Endothelial cell of umbilical vein (primary cell): ENCODE measurements around the gene ZGLP1. TPM values are rescaled to one million over a fixed set of nuclear protein-coding genes. Genes with fewer than 3 reads are reported as not detected.

Experiments
- BruUV-seq: library from RNA; stranded (reverse); fragments of 400-500 nt; replicated peaks from 2 replicates; lab custom pipeline; 2021; lab: Mats Ljungman, UMichigan
- CTCF ChIA-PET: fragments of 300-600, 350-600 bp; sonication (Branson Sonifier 250); formaldehyde crosslinking; loops from one replicate; lab custom pipeline; 2021; ENCODE audit warnings: antibody characterized with exemption, inconsistent platforms; lab: Charles Lee
- POLR2A ChIA-PET: fragments of 300-600, 350-600 bp; sonication (Branson Sonifier 250); formaldehyde crosslinking; loops from one replicate; lab custom pipeline; 2021; ENCODE audit warnings: antibody characterized with exemption, inconsistent platforms; lab: Charles Lee
- DNase-seq: peaks from one replicate; pipeline ENCODE4 v3.0.0-alpha.2; 2011; ENCODE audit warnings: low read depth, low spot score
- FAIRE-seq: peaks from 2 replicates; lab custom pipeline; 2011; peaks lifted over from hg19 to GRCh38; lab: Jason Lieb, UNC
- H2AFZ ChIP-seq: 2 replicates; pipeline ENCODE4 v1.6.0; 2012; ENCODE audit warnings: low read depth, low read length, control low read depth, inconsistent platforms
- H3K27ac ChIP-seq: 2 replicates; pipeline ENCODE4 v1.5.1; 2011; ENCODE audit warnings: low read depth, mild to moderate bottlenecking, control low read depth, low read length, moderate library complexity; ENCODE audit not compliant: insufficient read depth
- H3K27me3 ChIP-seq, 2 experiments: 2 replicates each; pipeline versions ENCODE4 v1.6.0 to v1.6.1; 2011; ENCODE audit warnings: low read length in 2 of 2, mixed read lengths in 1 of 2; ENCODE audit not compliant: control insufficient read depth in 2 of 2, insufficient read depth in 2 of 2
- H3K36me3 ChIP-seq, 2 experiments: 2 replicates in 1 of 2; 3 replicates in 1 of 2; pipeline ENCODE4 v1.5.1; 2011; ENCODE audit warnings: low read length in 2 of 2, mild to moderate bottlenecking in 1 of 2, moderate library complexity in 1 of 2; ENCODE audit not compliant: control insufficient read depth in 2 of 2, insufficient read depth in 2 of 2; ENCODE audit errors: extremely low read depth in 1 of 2
- H3K4me1 ChIP-seq: 3 replicates; pipeline ENCODE4 v1.5.1; 2011; ENCODE audit warnings: mild to moderate bottlenecking, low read length; ENCODE audit not compliant: control insufficient read depth, insufficient read depth; ENCODE audit errors: extremely low read depth
- H3K4me2 ChIP-seq: 2 replicates; pipeline ENCODE4 v1.6.1; 2011; ENCODE audit warnings: low read length, control low read depth, mixed read lengths; ENCODE audit not compliant: insufficient read depth
- H3K4me3 ChIP-seq, 3 experiments: fragments of 200-600 bp in 1 of 3; sonication (generic), shearing (Covaris generic) in 1 of 3; replicated peaks in 1 of 3; 2 replicates each; pipeline ENCODE4 v1.5.1; 2011 to 2016; ENCODE audit warnings: control low read depth in 3 of 3, low read length in 3 of 3, mild to moderate bottlenecking in 2 of 3, inconsistent platforms in 1 of 3, low read depth in 1 of 3, moderate library complexity in 1 of 3; ENCODE audit not compliant: insufficient read depth in 1 of 3
- H3K79me2 ChIP-seq: 2 replicates; pipeline ENCODE4 v1.6.0; 2012; ENCODE audit warnings: low read length, inconsistent platforms; ENCODE audit not compliant: control insufficient read depth, insufficient read depth
- H3K9ac ChIP-seq: replicated peaks from 2 replicates; pipeline ENCODE3; 2011; ENCODE audit warnings: low read length, control low read depth; ENCODE audit not compliant: insufficient read depth; ENCODE audit errors: extremely low read depth
- H3K9me1 ChIP-seq: replicated peaks from 3 replicates; pipeline ENCODE4 v1.6.0; 2011; ENCODE audit warnings: mild to moderate bottlenecking, low read length; ENCODE audit not compliant: control insufficient read depth, insufficient read depth; ENCODE audit errors: extremely low read depth
- H3K9me3 ChIP-seq: replicated peaks from 2 replicates; pipeline ENCODE4 v1.5.1; 2012; ENCODE audit warnings: low read length, inconsistent platforms; ENCODE audit not compliant: control insufficient read depth, insufficient read depth
- H4K20me1 ChIP-seq: replicated peaks from 2 replicates; pipeline ENCODE3; 2011; ENCODE audit warnings: mild to moderate bottlenecking, low read length; ENCODE audit not compliant: control insufficient read depth, insufficient read depth; ENCODE audit errors: extremely low read depth
- CTCF ChIP-seq, 2 donors: IDR thresholded peaks; 1 replicate in 1 of 2; 2 replicates in 1 of 2; pipeline ENCODE4 v1.5.1; 2011; ENCODE audit warnings: low read length in 2 of 2, mild to moderate bottlenecking in 2 of 2, moderate library complexity in 2 of 2, control low read depth in 1 of 2, inconsistent platforms in 1 of 2, low read depth in 1 of 2; ENCODE audit not compliant: insufficient read depth in 1 of 2; ENCODE audit errors: extremely low read depth in 1 of 2
- EZH2 ChIP-seq: IDR thresholded peaks from 2 replicates; pipeline ENCODE4 v1.6.1; 2012; ENCODE audit warnings: borderline replicate concordance, low read depth, mild to moderate bottlenecking, moderate library complexity, low read length, inconsistent platforms; ENCODE audit not compliant: severe bottlenecking
- FOS ChIP-seq: IDR thresholded peaks from 2 replicates; pipeline ENCODE4 v1.6.1; 2011; ENCODE audit warnings: mild to moderate bottlenecking, low read length, moderate library complexity, borderline replicate concordance; ENCODE audit not compliant: insufficient read depth
- GATA2 ChIP-seq: IDR thresholded peaks from 2 replicates; pipeline ENCODE4 v1.7.0; 2011; ENCODE audit warnings: low read depth, mild to moderate bottlenecking, moderate library complexity, mixed read lengths, low read length; ENCODE audit not compliant: insufficient read length, insufficient read depth
- MAX ChIP-seq: IDR thresholded peaks from 2 replicates; pipeline ENCODE4 v1.6.1; 2011; ENCODE audit not compliant: insufficient read depth, insufficient read length
- MYC ChIP-seq: IDR thresholded peaks from one replicate; pipeline ENCODE4 v1.6.1; 2011; ENCODE audit warnings: mild to moderate bottlenecking, low read depth, low read length
- POLR2A ChIP-seq: IDR thresholded peaks from 2 replicates; pipeline ENCODE4 v1.6.1; 2012; ENCODE audit warnings: low read depth, mild to moderate bottlenecking, control low read depth, low read length
- POLR2AphosphoS5 ChIP-seq: IDR thresholded peaks from 2 replicates; pipeline ENCODE4 v1.6.1; 2012; ENCODE audit warnings: low read depth, mild to moderate bottlenecking, control low read depth, low read length, moderate library complexity; ENCODE audit not compliant: insufficient read depth
- dilution Hi-C: fragments of 300-500 bp; cut with MboI; formaldehyde crosslinking; loops from one replicate; pipeline ENCODE4 v1.15.0; 2019; ENCODE audit warnings: low sequenced_read_pairs; ENCODE audit not compliant: extremely low pct_ligation_motif_present
- intact Hi-C: fragments of 100-400 bp; cut with micrococcal nuclease; formaldehyde crosslinking; loops from one replicate; pipeline ENCODE4 v1.10.0; 2022
- polyA plus RNA-seq, 4 experiments: library from polyadenylated mRNA; depleted of rRNA in 3 of 4; stranded (reverse) in 3 of 4; unstranded in 1 of 4; fragments of >200 nt; gene quantifications; 2 replicates each; pipeline versions ENCODE4 v1.2.1 to v1.2.3, GENCODE V29; 2011 to 2012; ENCODE audit warnings: missing spikeins in 1 of 4
- total RNA-seq: library from RNA; stranded (reverse); gene quantifications from 2 replicates; pipeline ENCODE4 v1.2.3, GENCODE V29; 2021

Gene ZGLP1
- total and polyA plus RNA-seq, 2 donors (not counting 3 experiments of a cell fraction or from before 2014, with no cell fraction given), result 1.6 to 2.9 TPM

- TF ChIP-seq GATA2 (no peak), POLR2AphosphoS5 (no peak), MAX (no peak), FOS (no peak), EZH2 (no peak), POLR2A (no peak), MYC (no peak), CTCF (IDR thresholded peaks at IDR 0.05; ENCODE audit: extremely low read depth in 1 of 2, insufficient read depth in 1 of 2, low read depth in 1 of 2, low read length in 2 of 2) (no peak)
- Histone ChIP-seq H3K4me2 (no peak overlapping the region), H3K27ac (no peak overlapping the region), H3K36me3 (peaks cover 0 to 3% of the 10 kb centered on the region in 2 experiments), H3K79me2 (no peaks in the 10 kb centered on the region), H3K9me1 (no peaks in the 10 kb centered on the region), H3K4me1 (no peaks in the 10 kb centered on the region), H3K9me3 (no peaks in the 10 kb centered on the region), H3K4me3 (no peak overlapping the region), H4K20me1 (no peaks in the 10 kb centered on the region), H2AFZ (no peak overlapping the region), H3K27me3 (no peaks in the 10 kb centered on the region), H3K9ac (no peak overlapping the region)
- CTCF ChIA-PET, result interaction anchor here (0.6 to 2.3 kb wide), 6 partner anchors 37 to 1369 kb away, joined by 3 to 9 read pairs (median 6); no protein-coding TSS in a partner anchor
- POLR2A ChIA-PET, result no interaction called here
- no TSS peak for BruUV-seq
- intact Hi-C loops, result no loop called here
- dilution Hi-C loops, result no loop called here
- FAIRE-seq, result no peak
- DNase-seq, result no peak
These were observed 3.3 kb downstream of the ZGLP1 start for GRCh38 chr19:10306327-10306726.
